GM12874 (cell line): ENCODE data around the gene MUC3A.

Experiments
- TF ChIP-seq, protein P1 (sequence below): IDR thresholded peaks from 2 replicates; pipeline ENCODE4 v1.5.1; 2011; ENCODE audit warnings: low read depth, mild to moderate bottlenecking, control low read depth, low read length, moderate library complexity; ENCODE audit not compliant: insufficient read depth

The MUC3A gene

DNA sequence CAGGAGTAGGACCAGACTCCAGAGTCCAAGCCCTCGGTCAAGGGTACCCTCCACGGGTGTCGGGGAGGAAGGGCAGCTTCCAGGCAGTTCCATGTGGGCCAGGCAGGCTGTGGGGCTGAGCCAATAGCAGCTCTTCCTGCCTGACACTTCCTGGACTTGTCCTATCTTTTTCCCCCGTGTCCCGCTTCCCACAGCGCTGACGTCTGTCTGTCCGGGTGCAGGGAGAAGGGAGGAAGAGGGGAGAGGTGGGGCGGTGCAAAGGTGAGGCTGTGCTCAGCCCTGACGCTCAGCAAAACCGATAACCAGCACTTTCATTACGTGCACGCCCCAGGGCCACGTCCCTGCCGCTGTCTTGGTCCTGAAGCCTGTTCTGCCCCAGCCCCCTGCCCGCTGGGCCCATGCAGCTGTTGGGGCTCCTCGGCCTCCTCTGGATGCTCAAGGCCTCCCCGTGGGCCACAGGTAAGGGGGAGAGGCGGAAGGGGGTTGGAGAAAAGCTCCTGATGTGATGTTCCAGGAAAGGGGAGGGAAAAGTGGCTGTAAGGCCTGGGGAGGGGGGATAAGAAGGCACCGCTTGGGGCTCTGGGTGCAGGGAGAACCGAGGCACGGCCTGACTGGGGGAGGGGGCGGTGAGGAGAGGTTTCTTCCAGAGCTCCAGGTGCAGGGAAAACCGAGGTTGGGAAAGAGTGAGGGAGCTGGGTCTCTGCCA, at the start of gene MUC3A:
MUC3A (plus strand) TSS at position 308 of the 706 bp plus-strand sequence; CDS start at position 399, 91 bp downstream.
- TF ChIP-seq, protein P1, sequence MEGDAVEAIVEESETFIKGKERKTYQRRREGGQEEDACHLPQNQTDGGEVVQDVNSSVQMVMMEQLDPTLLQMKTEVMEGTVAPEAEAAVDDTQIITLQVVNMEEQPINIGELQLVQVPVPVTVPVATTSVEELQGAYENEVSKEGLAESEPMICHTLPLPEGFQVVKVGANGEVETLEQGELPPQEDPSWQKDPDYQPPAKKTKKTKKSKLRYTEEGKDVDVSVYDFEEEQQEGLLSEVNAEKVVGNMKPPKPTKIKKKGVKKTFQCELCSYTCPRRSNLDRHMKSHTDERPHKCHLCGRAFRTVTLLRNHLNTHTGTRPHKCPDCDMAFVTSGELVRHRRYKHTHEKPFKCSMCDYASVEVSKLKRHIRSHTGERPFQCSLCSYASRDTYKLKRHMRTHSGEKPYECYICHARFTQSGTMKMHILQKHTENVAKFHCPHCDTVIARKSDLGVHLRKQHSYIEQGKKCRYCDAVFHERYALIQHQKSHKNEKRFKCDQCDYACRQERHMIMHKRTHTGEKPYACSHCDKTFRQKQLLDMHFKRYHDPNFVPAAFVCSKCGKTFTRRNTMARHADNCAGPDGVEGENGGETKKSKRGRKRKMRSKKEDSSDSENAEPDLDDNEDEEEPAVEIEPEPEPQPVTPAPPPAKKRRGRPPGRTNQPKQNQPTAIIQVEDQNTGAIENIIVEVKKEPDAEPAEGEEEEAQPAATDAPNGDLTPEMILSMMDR = no peak

GRCh38 chr7:100900978-100901377, 48.4 kb upstream of the MUC3A start:
- TF ChIP-seq, protein P1 = no peak

- TF ChIP-seq, protein P1 = no peak
Observed at GRCh38 chr7:100901921-100902332, 47.4 kb upstream of the MUC3A start.

DNA sequence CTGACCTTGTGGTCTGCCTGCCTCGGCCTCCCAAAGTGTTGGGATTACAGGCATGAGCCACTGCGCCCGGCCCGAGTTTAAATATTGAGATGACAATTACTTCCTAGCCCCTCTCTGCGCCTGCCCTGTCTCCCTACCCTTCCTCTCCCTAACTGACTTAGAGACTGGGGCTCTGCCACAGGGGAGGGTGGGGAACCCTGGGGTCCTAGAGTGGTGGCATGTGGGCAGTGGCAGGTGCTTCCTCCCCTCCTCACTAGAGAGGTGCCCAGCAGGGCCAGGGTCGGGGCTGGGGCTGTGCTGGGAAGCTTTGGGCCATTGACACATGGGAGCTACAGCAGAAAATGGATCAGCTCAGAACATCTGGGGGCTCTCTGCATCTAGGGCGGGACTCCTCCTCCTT, 46.7 kb upstream of the MUC3A start:
- TF ChIP-seq, protein P1 = no peak

DNA sequence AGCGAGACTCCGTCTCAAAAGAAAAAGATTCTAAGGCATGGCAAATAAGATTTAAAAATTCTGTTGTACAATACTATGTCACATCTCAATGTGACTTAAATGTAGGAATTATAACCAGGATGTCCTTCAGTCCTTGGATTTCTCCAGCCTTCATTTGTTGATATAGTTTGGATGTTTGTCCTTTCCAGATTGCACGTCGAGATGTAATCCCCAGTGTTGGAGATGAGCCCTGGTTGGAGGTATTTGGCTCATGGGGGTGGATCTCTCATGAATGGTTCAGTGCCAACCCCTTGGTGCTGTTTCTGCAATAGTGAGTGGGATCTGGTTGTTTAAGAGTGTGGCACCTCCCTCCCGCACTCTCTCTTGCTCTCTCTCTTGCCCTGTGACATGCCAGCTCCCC, 40.8 kb upstream of the MUC3A start:
- TF ChIP-seq, protein P1 = no peak

GRCh38 chr7:100911484-100911883, 37.9 kb upstream of the MUC3A start:
- TF ChIP-seq, protein P1 = no peak

DNA sequence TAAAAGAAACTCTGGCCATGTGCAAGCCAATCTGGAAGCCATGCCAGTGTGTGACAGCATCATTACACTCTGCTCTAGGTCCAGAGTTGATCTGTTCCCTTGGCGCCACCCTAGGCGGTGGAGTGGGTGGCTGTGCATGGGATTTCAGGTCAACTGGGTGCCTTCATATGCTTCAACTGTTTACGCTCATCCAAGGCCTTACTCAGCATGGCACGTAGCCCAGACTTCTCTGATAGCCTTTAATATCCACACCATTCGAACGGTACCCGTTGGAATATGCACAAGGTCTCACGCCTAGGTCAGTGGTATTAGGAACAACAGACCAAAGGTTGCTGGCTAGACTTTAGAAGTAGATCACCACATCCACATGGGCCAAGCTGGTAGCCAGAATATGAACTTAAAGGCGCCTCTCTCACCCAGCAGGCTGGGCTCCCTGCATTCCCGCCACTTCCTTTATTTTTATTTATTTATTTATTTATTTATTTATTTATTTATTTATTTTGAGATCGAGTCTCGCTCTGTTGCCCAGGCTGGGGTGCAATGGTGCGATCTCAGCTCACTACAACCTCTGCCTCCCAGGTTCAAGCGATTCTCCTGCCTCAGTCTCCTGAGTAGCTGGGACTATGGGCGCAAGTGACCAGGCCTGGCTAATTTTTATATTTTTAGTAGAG, 35.0 kb upstream of the MUC3A start:
- TF ChIP-seq, protein P1 = no peak
